Ammon's horn (tissue), 1 donor: ENCODE data around the gene FARP1.
A peak's percentile ranks its signal among the peaks of the same experiment; 100 is the strongest.

Source experiments
- DNase-seq: peaks from one replicate; pipeline ENCODE4 v3.0.0-alpha.2; 2016; ENCODE audit warnings: low spot score

The FARP1 gene

DNA sequence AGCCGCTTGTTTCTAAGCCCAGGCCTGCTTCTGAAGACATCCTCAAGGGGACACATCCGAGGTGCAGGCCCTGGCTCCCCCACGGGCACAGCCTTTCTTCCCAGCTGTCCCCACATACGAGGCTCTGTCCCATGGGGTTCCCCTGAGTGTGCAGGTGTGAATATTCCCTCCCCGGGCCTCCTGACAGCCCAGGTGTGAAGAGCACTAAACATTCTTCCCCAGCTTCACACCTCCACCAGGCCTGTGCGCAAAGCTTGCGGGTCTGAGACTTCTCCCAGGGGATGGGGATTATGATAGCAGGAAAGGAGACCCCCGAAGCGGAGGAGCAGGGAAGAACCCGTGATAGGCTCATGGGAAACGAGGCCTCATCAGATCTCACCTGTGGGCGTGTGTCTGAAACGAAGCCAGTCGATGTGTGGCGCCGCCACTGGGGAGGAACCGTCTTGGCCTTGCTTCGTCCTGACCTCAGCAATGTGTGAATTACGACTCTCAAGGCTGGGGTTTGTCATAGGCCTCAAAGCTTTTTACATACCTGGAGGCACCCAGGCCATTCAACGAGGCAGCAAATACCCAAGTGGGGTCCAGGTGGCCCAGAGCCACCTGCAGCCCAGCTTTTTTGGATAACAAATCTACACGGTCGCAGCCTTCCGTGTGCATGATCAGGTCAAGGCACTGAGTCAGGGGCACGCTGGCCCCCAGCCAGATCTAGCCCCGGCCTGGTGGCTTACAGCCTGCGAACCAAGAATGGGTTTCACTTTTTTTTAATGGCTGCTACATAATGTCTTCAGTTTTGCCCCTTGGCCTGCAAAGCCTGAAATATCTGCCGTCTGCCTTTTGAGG lies 299.7 kb downstream of the FARP1 start:
- DNase-seq: no peak

- no peak for DNase-seq
Measured at GRCh38 chr13:98443329-98443728, 300.4 kb downstream of the FARP1 start.

- no peak for DNase-seq
Measured at GRCh38 chr13:98443800-98444325, 301.0 kb downstream of the FARP1 start.

DNA sequence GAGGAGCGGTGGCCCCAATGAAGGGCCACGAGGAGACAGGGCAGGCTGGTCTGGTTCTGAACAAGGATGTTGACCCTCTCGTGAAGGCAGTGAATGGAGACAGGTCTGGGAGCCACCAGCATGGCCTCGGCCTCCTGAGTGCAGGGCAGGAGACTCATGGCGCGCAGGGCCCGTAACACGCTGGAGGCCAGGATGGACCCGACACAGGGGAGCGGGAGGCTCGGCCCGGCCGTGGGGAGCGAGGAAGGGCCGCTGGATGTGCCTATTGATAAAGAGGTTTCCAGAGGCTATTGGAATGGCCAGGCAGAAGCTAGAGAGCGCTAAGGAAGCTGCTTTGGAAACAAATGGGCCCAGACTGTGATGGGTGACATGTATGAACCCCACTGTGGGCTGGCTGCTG lies 301.5 kb downstream of the FARP1 start:
- DNase-seq: no peak

DNA sequence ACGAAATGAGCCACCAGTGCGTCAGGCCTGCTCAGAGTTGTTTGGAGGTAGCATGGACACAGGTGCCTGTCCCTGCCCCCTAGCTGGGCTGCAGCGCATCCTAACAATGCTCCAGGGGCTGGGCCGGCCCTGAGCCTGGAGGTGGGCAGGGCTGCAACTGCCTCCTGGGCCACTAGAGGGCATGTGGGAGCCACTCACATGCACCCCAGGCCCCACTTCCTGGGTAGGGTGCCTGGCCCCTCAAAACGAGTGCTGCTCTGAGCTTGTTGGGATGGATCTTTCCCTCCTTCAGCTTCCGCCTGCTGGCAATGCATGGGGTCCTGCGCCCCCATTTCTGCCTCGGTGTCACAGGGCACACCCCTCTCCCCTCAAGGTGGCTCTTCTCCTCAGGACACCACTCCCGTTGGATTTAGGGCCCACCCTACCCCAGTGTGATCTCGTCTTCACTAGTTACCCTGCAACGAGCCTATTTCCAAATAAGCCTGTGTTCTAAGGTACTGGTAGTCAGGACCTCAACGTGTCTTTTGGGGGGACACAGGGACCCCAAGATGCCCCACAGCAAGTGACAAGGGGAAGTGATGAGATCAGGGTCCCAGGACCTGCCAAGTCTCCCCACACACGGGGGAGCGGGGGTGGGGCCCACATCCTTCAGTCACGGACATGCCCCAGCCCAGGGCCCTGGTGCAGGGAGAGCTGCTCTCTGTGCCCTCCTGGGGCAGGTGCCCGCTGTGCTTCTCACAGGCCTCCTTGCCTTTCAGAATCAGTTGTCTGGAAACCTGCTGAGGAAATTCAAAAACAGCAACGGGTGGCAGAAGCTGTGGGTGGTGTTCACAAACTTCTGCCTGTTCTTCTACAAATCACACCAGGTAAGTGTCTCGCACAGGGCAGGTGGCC lies 302.7 kb downstream of the FARP1 start:
- DNase-seq: peak; percentile 72

GRCh38 chr13:98446234-98446621 lies 303.3 kb downstream of the FARP1 start:
- no peak for DNase-seq

DNA sequence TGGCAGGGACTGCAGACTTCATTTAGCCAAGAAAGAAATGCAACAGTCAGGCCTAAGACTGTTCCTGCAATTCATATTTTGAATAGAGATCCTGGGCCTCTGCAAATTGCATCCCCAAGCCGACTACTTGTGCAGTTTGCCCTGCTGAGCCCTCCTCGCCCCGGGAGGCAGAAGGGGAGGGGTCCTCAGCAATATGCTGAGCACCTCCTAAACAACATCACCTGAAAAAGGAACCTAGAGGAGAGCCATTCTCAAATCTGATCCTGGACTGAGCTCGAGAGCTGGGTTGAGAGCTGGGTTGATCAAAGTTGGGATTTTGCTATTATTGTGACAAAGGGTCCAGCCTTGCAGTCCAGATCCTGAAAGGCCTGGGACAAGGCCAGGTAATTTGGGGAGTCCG lies 304.2 kb downstream of the FARP1 start:
- DNase-seq: no peak

DNA sequence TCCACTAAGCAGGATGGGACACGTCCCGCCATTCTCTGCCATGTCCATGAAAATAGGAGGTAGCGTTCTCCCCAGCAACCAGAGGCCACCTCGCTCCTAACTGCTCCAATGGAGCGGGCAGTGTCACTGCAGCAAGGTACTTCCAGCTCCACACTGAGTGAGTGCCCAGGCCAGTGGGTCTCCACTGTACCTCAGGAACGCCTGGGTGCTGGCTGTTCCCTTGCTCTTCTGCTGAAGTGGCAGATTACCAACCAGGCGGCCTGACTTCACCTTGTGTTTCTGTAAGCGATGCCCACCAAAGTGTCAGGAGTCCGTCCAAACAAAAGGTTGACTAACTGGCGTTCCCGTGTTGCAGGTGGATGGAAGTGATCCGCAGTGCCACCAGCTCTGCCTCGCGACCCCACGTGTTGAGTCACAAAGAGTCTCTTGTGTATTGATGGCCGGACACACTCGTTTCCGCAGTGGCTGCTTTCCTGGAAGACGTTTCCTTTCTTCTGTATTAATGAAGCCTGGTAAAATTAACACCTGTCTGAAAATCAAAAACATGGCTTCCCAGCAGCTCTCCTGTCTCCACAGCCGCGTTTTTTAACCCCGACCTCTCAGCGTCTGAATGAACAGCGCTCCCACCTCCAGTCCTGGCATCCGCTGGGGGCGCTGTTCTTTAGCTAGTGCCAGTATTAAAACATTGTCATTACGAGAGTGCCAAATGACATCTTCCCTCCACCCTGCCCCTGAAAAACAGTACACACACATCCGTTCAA lies 305.2 kb downstream of the FARP1 start:
- DNase-seq: peak; percentile 80

GRCh38 chr13:98448642-98448928 lies 305.7 kb downstream of the FARP1 start:
- no peak for DNase-seq

GRCh38 chr13:98449273-98449672 lies 306.4 kb downstream of the FARP1 start:
- DNase-seq: no peak

- DNase-seq: no peak
Measured at GRCh38 chr13:98450026-98450425, 307.1 kb downstream of the FARP1 start.

GRCh38 chr13:98450539-98451111 lies 307.7 kb downstream of the FARP1 start:
- DNase-seq: peak; percentile 68

- DNase-seq: peak; percentile 68
Measured at GRCh38 chr13:98451676-98452470, 309.0 kb downstream of the FARP1 start.

DNA sequence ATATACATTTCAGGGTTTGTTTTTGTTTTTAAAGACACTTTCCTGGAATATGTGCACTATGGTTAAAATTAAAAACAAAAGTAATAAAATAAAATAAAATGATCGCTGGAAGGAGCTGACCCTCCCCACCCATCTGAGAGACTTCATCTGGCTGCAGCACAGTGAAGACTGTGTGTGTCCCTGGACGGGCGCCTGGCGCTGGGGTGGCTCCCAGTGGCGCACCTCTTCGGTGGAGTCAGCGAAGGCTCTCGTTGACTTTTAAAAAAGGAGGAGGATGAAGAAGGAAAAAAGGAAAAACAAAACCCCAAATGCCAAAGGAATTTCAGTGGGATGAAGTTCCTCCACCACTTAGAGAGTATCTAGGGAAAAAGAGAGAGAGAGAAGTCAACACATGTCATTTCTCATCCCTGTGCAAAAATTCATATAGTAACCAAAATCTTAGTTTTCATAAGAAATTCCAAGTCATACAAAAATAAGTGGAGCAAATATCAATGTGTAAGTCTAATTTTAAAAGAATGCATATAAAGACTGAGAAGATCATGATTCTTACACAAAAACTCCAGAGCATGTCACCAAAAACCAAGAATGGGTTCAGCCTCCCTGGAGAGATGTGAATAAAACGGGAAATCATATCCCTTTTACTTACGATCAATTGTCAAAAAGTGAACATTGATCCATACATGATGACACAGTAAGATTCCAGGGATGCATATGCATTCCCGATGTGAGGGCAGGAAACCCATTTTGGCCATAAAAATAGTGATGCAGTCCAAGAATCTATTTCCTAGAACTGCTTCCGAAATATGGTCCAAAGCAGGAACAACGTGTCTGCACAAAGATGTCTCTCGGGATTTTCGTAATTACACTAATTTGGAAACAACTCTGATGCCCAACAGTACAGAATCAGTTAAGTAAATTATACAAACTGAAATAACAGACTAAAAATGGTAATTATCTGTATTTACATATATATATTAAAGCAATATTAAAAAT lies 310.3 kb downstream of the FARP1 start:
- DNase-seq: no peak

DNA sequence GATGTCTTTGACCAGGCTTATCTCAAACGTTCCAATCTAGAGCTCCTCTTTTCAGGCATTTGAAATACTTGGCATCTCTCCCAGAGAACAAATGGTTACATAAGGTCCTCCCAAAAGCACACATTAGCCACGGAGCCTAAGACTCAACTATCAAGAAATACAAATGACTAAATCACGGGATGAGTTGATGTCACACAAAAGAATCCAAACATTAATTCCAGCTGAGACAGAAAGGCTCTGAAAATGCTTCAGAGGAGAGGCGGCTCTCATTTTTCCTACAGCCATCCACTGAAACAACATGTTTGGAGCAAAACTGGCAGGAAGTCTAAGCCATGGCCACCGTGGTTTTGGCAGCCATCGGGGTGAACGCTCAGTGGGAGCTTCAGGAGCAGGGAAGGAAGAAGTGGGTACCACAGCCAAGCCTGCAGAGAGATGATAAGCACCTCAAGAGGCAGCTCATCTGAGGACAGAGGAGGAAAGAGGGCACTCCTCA lies 311.5 kb downstream of the FARP1 start:
- DNase-seq: peak; percentile 55

DNA sequence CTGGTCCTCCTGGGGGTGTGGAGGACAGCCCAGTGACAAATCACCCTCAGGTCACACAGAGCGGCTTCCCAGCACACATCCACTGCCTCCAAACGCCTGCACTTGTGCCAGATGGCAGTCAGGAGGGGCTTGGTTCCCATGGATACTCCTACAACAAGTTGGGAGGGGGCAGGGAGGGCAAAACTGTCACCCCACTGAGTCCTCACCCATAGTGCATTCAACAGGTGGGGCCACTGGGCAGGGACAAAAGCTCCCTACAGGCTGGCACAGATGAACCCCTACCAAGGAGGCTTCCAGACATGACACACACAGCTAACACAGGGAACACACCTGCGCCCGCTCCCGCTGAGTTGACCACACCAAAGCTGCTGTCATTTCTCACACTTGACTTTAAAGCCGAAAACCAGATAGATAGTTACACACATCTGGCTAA lies 313.5 kb downstream of the FARP1 start:
- no peak for DNase-seq

GRCh38 chr13:98457053-98457452 lies 314.2 kb downstream of the FARP1 start:
- DNase-seq: no peak

DNA sequence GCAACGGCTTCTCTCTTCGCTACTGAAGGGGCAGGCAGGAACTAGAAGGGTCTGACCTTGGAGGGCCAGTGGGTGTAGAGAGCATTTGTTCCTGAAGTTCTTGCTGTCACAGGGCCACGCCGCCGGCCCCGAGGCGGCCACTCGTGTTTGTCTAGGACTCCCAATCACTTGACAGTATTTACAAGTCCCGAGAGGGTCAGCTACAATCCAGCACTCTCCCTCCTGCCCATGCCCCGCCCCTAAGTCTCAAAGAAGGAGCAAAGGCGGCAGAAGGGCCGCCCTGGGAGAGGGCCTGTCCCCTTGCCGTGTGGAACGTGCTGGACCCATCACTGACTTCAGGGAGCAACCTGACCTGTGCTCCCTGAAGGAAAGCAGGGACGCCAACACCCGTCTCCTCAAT lies 315.5 kb downstream of the FARP1 start:
- DNase-seq: no peak

- DNase-seq: no peak
Measured at GRCh38 chr13:98459171-98459681, 316.3 kb downstream of the FARP1 start.
